Measurements from ENCODE around the gene TEX51.

The TEX51 gene

GRCh38 chr2:126858991-126859390 is 39.7 kb upstream of the TEX51 start:
- Histone ChIP-seq H3K36me3 (ENCODE audit: control insufficient read depth, insufficient read depth, low read length) (no peaks in the 10 kb centered on the region), H3K27me3 (ENCODE audit: control insufficient read depth, insufficient read depth, low read length) (no peaks in the 10 kb centered on the region), H3K4me1 (ENCODE audit: control insufficient read depth, insufficient read depth, low read length) (no peaks in the 10 kb centered on the region), H3K9me3 (ENCODE audit: control insufficient read depth, insufficient read depth, low read length) (no peaks in the 10 kb centered on the region), H3K27ac (ENCODE audit: low read depth, low read length) (no peak overlapping the region), H3K4me3 (ENCODE audit: low read depth, low read length) (no peak overlapping the region), H3K9ac (ENCODE audit: low read depth, low read length) (no peak overlapping the region)

GRCh38 chr2:126859631-126860030 is 39.1 kb upstream of the TEX51 start:
- no peaks in the 10 kb centered on the region for H3K27me3 ChIP-seq (ENCODE audit: control insufficient read depth, insufficient read depth, low read length)
- H3K27ac ChIP-seq (ENCODE audit: low read depth, low read length) = no peak overlapping the region

GRCh38 chr2:126860385-126860784 is 38.3 kb upstream of the TEX51 start:
- H3K27ac ChIP-seq (ENCODE audit: low read depth, low read length) = no peak overlapping the region
- no peaks in the 10 kb centered on the region for H3K36me3 ChIP-seq (ENCODE audit: control insufficient read depth, insufficient read depth, low read length)
- H3K4me1 ChIP-seq (ENCODE audit: control insufficient read depth, insufficient read depth, low read length) = no peaks in the 10 kb centered on the region
- H3K27me3 ChIP-seq (ENCODE audit: control insufficient read depth, insufficient read depth, low read length) = no peaks in the 10 kb centered on the region
- H3K9me3 ChIP-seq (ENCODE audit: control insufficient read depth, insufficient read depth, low read length) = peaks cover 6% of the 10 kb centered on the region
- no peak overlapping the region for H3K4me3 ChIP-seq (ENCODE audit: low read depth, low read length)
- H3K9ac ChIP-seq (ENCODE audit: low read depth, low read length) = no peak overlapping the region

More at GRCh38 chr2:126859631-126860030, 39.1 kb upstream of the TEX51 start:
- no peak overlapping the region for H3K9ac ChIP-seq (ENCODE audit: low read depth, low read length)
- H3K9me3 ChIP-seq (ENCODE audit: control insufficient read depth, insufficient read depth, low read length) = no peaks in the 10 kb centered on the region
- H3K36me3 ChIP-seq (ENCODE audit: control insufficient read depth, insufficient read depth, low read length) = no peaks in the 10 kb centered on the region
- H3K4me1 ChIP-seq (ENCODE audit: control insufficient read depth, insufficient read depth, low read length) = no peaks in the 10 kb centered on the region
- no peak overlapping the region for H3K4me3 ChIP-seq (ENCODE audit: low read depth, low read length)

- H3K36me3 ChIP-seq (ENCODE audit: control insufficient read depth, insufficient read depth, low read length) = no peaks in the 10 kb centered on the region
- no peaks in the 10 kb centered on the region for H3K27me3 ChIP-seq (ENCODE audit: control insufficient read depth, insufficient read depth, low read length)
- no peaks in the 10 kb centered on the region for H3K4me1 ChIP-seq (ENCODE audit: control insufficient read depth, insufficient read depth, low read length)
- H3K9me3 ChIP-seq (ENCODE audit: control insufficient read depth, insufficient read depth, low read length) = peaks cover 7% of the 10 kb centered on the region
- H3K27ac ChIP-seq (ENCODE audit: low read depth, low read length) = no peak overlapping the region
- H3K4me3 ChIP-seq (ENCODE audit: low read depth, low read length) = no peak overlapping the region
- no peak overlapping the region for H3K9ac ChIP-seq (ENCODE audit: low read depth, low read length)
Measured at GRCh38 chr2:126862730-126863129, 36.0 kb upstream of the TEX51 start.

- no peaks in the 10 kb centered on the region for H3K36me3 ChIP-seq (ENCODE audit: control insufficient read depth, insufficient read depth, low read length)
Measured at GRCh38 chr2:126863336-126864015, 35.2 kb upstream of the TEX51 start.

GRCh38 chr2:126864861-126865260 is 33.8 kb upstream of the TEX51 start:
- H3K36me3 ChIP-seq (ENCODE audit: control insufficient read depth, insufficient read depth, low read length) = no peaks in the 10 kb centered on the region
- H3K9me3 ChIP-seq (ENCODE audit: control insufficient read depth, insufficient read depth, low read length) = peaks cover 7% of the 10 kb centered on the region
- no peaks in the 10 kb centered on the region for H3K27me3 ChIP-seq (ENCODE audit: control insufficient read depth, insufficient read depth, low read length)
- no peak overlapping the region; the same call in 1 of the 2 replicates for H3K4me3 ChIP-seq (ENCODE audit: low read depth, low read length)
- H3K9ac ChIP-seq (ENCODE audit: low read depth, low read length) = no peak overlapping the region
- no peak overlapping the region for H3K27ac ChIP-seq (ENCODE audit: low read depth, low read length)
- H3K4me1 ChIP-seq (ENCODE audit: control insufficient read depth, insufficient read depth, low read length) = no peaks in the 10 kb centered on the region

More at GRCh38 chr2:126863336-126864015, 35.2 kb upstream of the TEX51 start:
- Histone ChIP-seq H3K9ac (ENCODE audit: low read depth, low read length) (no peak overlapping the region), H3K27ac (ENCODE audit: low read depth, low read length) (no peak overlapping the region), H3K9me3 (ENCODE audit: control insufficient read depth, insufficient read depth, low read length) (peaks cover 7% of the 10 kb centered on the region), H3K4me1 (ENCODE audit: control insufficient read depth, insufficient read depth, low read length) (no peaks in the 10 kb centered on the region), H3K4me3 (ENCODE audit: low read depth, low read length) (no peak overlapping the region), H3K27me3 (ENCODE audit: control insufficient read depth, insufficient read depth, low read length) (no peaks in the 10 kb centered on the region)

GRCh38 chr2:126866451-126866850 is 32.2 kb upstream of the TEX51 start:
- H3K36me3 ChIP-seq (ENCODE audit: control insufficient read depth, insufficient read depth, low read length) = no peaks in the 10 kb centered on the region
- no peaks in the 10 kb centered on the region for H3K4me1 ChIP-seq (ENCODE audit: control insufficient read depth, insufficient read depth, low read length)
- no peaks in the 10 kb centered on the region for H3K27me3 ChIP-seq (ENCODE audit: control insufficient read depth, insufficient read depth, low read length)
- H3K4me3 ChIP-seq (ENCODE audit: low read depth, low read length) = no peak overlapping the region
- H3K9ac ChIP-seq (ENCODE audit: low read depth, low read length) = no peak overlapping the region
- H3K27ac ChIP-seq (ENCODE audit: low read depth, low read length) = no peak overlapping the region
- H3K9me3 ChIP-seq (ENCODE audit: control insufficient read depth, insufficient read depth, low read length) = peaks cover 7% of the 10 kb centered on the region

GRCh38 chr2:126874961-126875360 is 23.7 kb upstream of the TEX51 start:
- H3K4me1 ChIP-seq (ENCODE audit: control insufficient read depth, insufficient read depth, low read length) = no peaks in the 10 kb centered on the region
- H3K9ac ChIP-seq (ENCODE audit: low read depth, low read length) = no peak overlapping the region
- H3K9me3 ChIP-seq (ENCODE audit: control insufficient read depth, insufficient read depth, low read length) = peaks cover 3% of the 10 kb centered on the region; the same call in 1 of the 2 replicates
- no peak overlapping the region for H3K4me3 ChIP-seq (ENCODE audit: low read depth, low read length)
- no peak overlapping the region for H3K27ac ChIP-seq (ENCODE audit: low read depth, low read length)
- no peaks in the 10 kb centered on the region for H3K27me3 ChIP-seq (ENCODE audit: control insufficient read depth, insufficient read depth, low read length)
- no peaks in the 10 kb centered on the region for H3K36me3 ChIP-seq (ENCODE audit: control insufficient read depth, insufficient read depth, low read length)

- no peaks in the 10 kb centered on the region for H3K4me1 ChIP-seq (ENCODE audit: control insufficient read depth, insufficient read depth, low read length)
- H3K36me3 ChIP-seq (ENCODE audit: control insufficient read depth, insufficient read depth, low read length) = no peaks in the 10 kb centered on the region
- H3K27me3 ChIP-seq (ENCODE audit: control insufficient read depth, insufficient read depth, low read length) = no peaks in the 10 kb centered on the region
- H3K4me3 ChIP-seq (ENCODE audit: low read depth, low read length) = no peak overlapping the region
- no peak overlapping the region for H3K27ac ChIP-seq (ENCODE audit: low read depth, low read length)
- H3K9me3 ChIP-seq (ENCODE audit: control insufficient read depth, insufficient read depth, low read length) = peaks cover 3% of the 10 kb centered on the region; the same call in 1 of the 2 replicates
- H3K9ac ChIP-seq (ENCODE audit: low read depth, low read length) = no peak overlapping the region
Measured at GRCh38 chr2:126876631-126877030, 22.1 kb upstream of the TEX51 start.

GRCh38 chr2:126877041-126877440 is 21.6 kb upstream of the TEX51 start:
- H3K9me3 ChIP-seq (ENCODE audit: control insufficient read depth, insufficient read depth, low read length) = peaks cover 3% of the 10 kb centered on the region; the same call in 1 of the 2 replicates
- no peaks in the 10 kb centered on the region for H3K4me1 ChIP-seq (ENCODE audit: control insufficient read depth, insufficient read depth, low read length)
- H3K9ac ChIP-seq (ENCODE audit: low read depth, low read length) = no peak overlapping the region
- no peaks in the 10 kb centered on the region for H3K36me3 ChIP-seq (ENCODE audit: control insufficient read depth, insufficient read depth, low read length)
- H3K27me3 ChIP-seq (ENCODE audit: control insufficient read depth, insufficient read depth, low read length) = no peaks in the 10 kb centered on the region
- H3K27ac ChIP-seq (ENCODE audit: low read depth, low read length) = no peak overlapping the region
- H3K4me3 ChIP-seq (ENCODE audit: low read depth, low read length) = no peak overlapping the region

- Histone ChIP-seq H3K9ac (ENCODE audit: low read depth, low read length) (no peak overlapping the region), H3K27me3 (ENCODE audit: control insufficient read depth, insufficient read depth, low read length) (no peaks in the 10 kb centered on the region), H3K4me3 (ENCODE audit: low read depth, low read length) (no peak overlapping the region), H3K9me3 (ENCODE audit: control insufficient read depth, insufficient read depth, low read length) (peaks cover 3% of the 10 kb centered on the region; the same call in 1 of the 2 replicates), H3K4me1 (ENCODE audit: control insufficient read depth, insufficient read depth, low read length) (no peaks in the 10 kb centered on the region), H3K36me3 (ENCODE audit: control insufficient read depth, insufficient read depth, low read length) (no peaks in the 10 kb centered on the region), H3K27ac (ENCODE audit: low read depth, low read length) (no peak overlapping the region)
Measured at GRCh38 chr2:126877861-126878565, 20.7 kb upstream of the TEX51 start.
